Activated T-helper 2 cell treated with anti-CD3 and anti-CD28 coated beads, Interferon-gamma antibody, Interleukin-2, Interleukin-4, amounts not matched to agents 10 μg/mL and 5 μg/mL and 100 μg/mL, durations not matched to agents 14 hours and 24 hours and 36 hours (primary cell): ENCODE results near the gene SUCLG1. TPM values are rescaled to one million over a fixed set of nuclear protein-coding genes. Genes with fewer than 3 reads are reported as not detected.
A peak's percentile ranks its signal among the peaks of the same experiment; 100 is the strongest.
"Not testable (repeated sequence)": the region's sequence is repeated elsewhere in the genome, so short reads cannot be mapped to it uniquely, and the experiment has no call there.

ENCODE experiments used
- DNase-seq: peaks from one replicate; pipeline ENCODE4 v3.0.0; 2021; ENCODE audit warnings: low spot score
- H3K27ac Mint-ChIP-seq: one replicate; pipeline ENCODE4 v1.8.0; 2021; ENCODE audit warnings: mixed read lengths
- H3K27me3 Mint-ChIP-seq: one replicate; pipeline ENCODE4 v1.8.0; 2021; ENCODE audit warnings: low read depth, mixed read lengths
- H3K36me3 Mint-ChIP-seq: one replicate; pipeline ENCODE4 v1.8.0; 2021; ENCODE audit warnings: low read depth, mixed read lengths
- H3K4me1 Mint-ChIP-seq: one replicate; pipeline ENCODE4 v1.8.0; 2021; ENCODE audit warnings: low read depth, mixed read lengths
- H3K4me3 Mint-ChIP-seq: one replicate; pipeline ENCODE4 v1.8.0; 2021; ENCODE audit warnings: low read depth, mild to moderate bottlenecking, moderate library complexity, mixed read lengths
- H3K9me3 Mint-ChIP-seq: one replicate; pipeline ENCODE4 v1.8.0; 2021; ENCODE audit warnings: mixed read lengths
- intact Hi-C: fragments of 100-400 bp; cut with micrococcal nuclease; formaldehyde crosslinking; loops from one replicate; pipeline ENCODE4 v1.15.1; 2023
- total RNA-seq: library from RNA; stranded (reverse); gene quantifications from 2 replicates; pipeline ENCODE4 v1.2.3, GENCODE V29; 2022

SUCLG1 gene
- total RNA-seq, 1 donor from 2014 or later: 65.3 TPM

DNA sequence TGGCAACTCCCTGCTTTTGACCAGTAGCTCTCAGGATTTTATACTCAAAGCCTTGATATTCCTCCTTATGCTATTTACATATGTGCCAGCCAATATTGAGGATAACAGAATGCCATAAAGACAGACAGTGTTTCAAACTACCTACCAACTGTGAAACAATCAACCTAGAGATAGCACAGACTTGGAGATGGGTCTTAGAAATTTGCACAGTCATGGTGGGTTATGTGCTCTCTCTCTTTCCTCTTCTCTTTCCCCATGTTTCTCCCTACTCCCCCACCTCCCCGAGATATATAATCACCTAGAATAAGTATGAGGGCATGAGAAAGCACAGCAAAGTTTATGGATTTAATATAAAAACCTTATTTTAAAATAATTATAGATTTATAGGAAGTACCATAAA, 24.2 kb upstream of the SUCLG1 start:
- no peak for DNase-seq
- no peak overlapping the region for H3K27ac Mint-ChIP-seq
- H3K4me3 Mint-ChIP-seq: no peak overlapping the region
- H3K36me3 Mint-ChIP-seq: no peaks in the 10 kb centered on the region
- intact Hi-C loops: no loop called here
- H3K9me3 Mint-ChIP-seq: no peaks in the 10 kb centered on the region
- H3K27me3 Mint-ChIP-seq: no peaks in the 10 kb centered on the region
- H3K4me1 Mint-ChIP-seq: peaks cover 8% of the 10 kb centered on the region

DNA sequence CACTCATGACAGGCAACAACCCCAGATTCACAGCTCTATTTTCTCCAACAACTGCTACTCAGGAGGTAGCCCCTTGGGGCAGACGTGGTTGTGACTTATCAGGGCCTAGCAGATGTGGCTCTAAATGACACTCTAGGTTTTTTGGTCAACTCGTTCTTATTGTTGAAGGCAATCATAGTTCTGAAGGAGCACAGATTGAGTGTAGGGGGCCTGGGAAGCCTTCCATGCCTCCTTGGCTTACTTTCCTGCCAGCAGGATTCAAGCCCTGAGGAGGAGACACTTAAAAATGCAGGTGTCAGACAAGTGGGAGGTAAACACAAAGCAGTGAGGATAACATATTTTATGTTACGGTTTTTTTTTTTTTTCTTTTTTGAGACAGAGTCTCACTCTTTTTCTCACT, 23.5 kb upstream of the SUCLG1 start:
- Mint-ChIP-seq H3K27ac (no peak overlapping the region), H3K27me3 (no peaks in the 10 kb centered on the region), H3K4me1 (peaks cover 8% of the 10 kb centered on the region), H3K9me3 (no peaks in the 10 kb centered on the region), H3K4me3 (no peak overlapping the region), H3K36me3 (no peaks in the 10 kb centered on the region)
- intact Hi-C loops: no loop called here
- no peak for DNase-seq

DNA sequence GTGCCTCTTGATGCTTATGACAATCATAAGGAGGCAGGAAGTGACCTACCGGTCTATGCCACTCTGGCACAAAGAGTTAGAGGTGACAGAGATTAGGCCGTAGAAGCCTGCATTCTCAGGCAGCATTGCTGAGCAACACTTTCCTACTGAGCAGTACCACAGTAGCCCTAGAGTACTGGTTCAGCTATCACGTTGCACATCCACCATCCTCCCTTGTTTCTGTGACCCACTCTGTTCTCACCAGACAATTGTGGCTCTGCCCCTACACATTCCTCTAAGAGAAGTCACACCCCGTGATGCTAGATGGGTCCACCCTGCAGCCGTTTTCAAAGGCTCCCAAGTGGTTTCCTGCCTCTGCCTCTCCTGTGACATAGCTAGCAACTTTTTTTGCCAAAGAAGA, 22.6 kb upstream of the SUCLG1 start:
- Mint-ChIP-seq H3K4me3 (no peak overlapping the region), H3K27me3 (no peaks in the 10 kb centered on the region), H3K4me1 (peaks cover 8% of the 10 kb centered on the region), H3K9me3 (peaks cover 4% of the 10 kb centered on the region), H3K36me3 (no peaks in the 10 kb centered on the region), H3K27ac (no peak overlapping the region)
- intact Hi-C loops: no loop called here
- DNase-seq: no peak

DNA sequence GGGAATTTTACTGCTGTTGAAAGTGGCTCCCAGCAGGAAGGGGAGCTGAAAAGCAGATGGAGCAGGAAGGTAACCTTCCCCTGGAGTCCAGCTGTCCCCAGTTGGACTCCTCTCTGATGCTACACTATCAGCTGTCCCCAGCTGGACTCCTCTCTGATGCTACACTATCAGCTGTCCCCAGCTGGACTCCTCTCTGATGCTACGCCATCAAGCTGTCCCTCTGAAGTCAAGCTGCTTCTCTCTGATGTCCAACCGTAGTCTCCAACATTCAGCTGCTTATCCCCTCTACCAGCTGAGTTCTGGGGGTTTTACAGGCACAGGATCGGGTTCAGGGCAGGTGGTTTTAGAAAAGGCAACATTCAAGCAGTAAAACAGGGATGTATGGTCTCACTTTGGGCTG, 19.8 kb upstream of the SUCLG1 start:
- peaks cover 8% of the 10 kb centered on the region for H3K4me1 Mint-ChIP-seq
- peaks cover 3% of the 10 kb centered on the region for H3K27me3 Mint-ChIP-seq
- intact Hi-C loops: no loop called here
- no peak overlapping the region for H3K4me3 Mint-ChIP-seq
- no peak overlapping the region for H3K27ac Mint-ChIP-seq
- no peaks in the 10 kb centered on the region for H3K36me3 Mint-ChIP-seq
- H3K9me3 Mint-ChIP-seq: peaks cover 8% of the 10 kb centered on the region
- no peak for DNase-seq

DNA sequence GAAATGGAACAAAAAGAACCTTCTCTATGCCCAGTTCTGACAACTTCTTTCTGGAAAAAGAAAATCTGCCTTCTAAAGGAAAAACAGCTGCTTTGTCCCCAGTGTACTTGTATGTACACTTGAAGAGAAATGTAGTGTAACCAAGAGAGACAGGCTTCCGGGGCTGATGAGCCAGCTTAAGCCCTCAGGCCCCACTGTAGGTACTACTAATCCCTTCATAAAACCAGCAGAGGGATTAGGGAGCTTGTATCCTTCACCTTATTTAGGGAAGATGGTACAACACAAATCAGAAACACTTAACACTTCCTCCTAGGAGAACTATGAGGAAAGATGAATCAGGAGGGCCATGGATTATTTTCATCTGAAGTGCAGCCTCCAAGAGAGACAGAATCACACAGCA, 18.8 kb upstream of the SUCLG1 start:
- H3K27ac Mint-ChIP-seq: no peak overlapping the region
- H3K9me3 Mint-ChIP-seq: peaks cover 8% of the 10 kb centered on the region
- H3K36me3 Mint-ChIP-seq: no peaks in the 10 kb centered on the region
- intact Hi-C loops: no loop called here
- H3K27me3 Mint-ChIP-seq: peaks cover 5% of the 10 kb centered on the region
- H3K4me1 Mint-ChIP-seq: peaks cover 8% of the 10 kb centered on the region
- no peak overlapping the region for H3K4me3 Mint-ChIP-seq
- DNase-seq: no peak

DNA sequence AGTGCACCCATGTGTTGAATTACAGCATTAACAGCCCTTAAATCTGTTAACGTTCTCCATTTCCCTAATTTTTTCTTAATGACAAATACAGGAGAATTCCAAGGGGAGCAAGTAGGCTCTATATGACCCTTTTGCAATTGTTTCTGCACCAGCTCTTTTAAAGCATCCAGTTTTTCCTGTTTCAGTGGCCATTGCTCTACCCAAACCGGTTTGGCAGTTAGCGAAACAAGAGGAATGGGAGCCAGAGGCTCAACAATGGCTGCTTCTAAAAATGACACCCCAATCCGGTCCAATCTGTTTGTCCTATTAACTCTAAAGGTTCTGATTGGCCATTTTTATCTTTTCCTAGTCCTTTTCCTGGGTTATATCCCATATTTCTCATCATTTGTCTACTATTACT, 15.1 kb upstream of the SUCLG1 start:
- Mint-ChIP-seq H3K9me3 (peaks cover 13% of the 10 kb centered on the region), H3K4me1 (no peaks in the 10 kb centered on the region), H3K4me3 (no peak overlapping the region), H3K27ac (no peak overlapping the region), H3K27me3 (peaks cover 5% of the 10 kb centered on the region), H3K36me3 (no peaks in the 10 kb centered on the region)
- intact Hi-C loops: no loop called here
- no peak for DNase-seq

DNA sequence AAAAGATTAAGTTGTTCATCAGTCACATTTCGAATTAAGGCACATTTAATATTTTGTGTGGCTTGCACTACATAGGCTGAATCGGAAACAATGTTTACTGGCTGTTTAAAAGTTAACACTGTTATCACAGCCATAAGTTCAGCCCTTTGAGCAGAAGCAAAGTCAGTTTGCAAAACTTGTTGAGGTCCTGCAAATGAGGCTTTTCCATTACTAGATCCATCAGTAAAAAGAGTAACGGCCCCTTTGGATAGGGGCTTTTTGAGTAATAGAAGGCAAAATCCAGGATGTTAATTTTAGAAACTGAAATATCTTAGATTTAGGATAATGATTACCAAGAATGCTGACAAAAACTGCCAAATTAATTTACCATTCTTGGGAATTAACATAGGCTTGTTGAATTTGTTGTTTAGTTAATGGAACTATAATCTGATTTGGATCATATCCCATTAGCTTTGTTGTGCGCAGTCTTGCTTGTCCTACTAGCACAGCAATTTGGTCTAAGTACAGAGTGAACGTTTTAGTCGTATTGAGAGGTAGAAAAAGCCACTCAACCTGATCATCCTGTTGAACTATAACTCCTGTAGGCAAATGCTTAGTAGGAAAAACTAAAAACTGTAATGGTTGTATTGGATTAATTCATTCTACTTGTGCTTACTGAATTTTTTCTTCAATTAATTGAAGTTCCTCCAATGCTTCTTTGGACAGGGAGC, 13.9 kb upstream of the SUCLG1 start:
- peaks cover 24% of the 10 kb centered on the region for H3K9me3 Mint-ChIP-seq
- no peak overlapping the region for H3K27ac Mint-ChIP-seq
- H3K36me3 Mint-ChIP-seq: no peaks in the 10 kb centered on the region
- DNase-seq: no peak
- H3K4me1 Mint-ChIP-seq: no peaks in the 10 kb centered on the region
- no peak overlapping the region for H3K4me3 Mint-ChIP-seq
- H3K27me3 Mint-ChIP-seq: peaks cover 5% of the 10 kb centered on the region
- intact Hi-C loops: no loop called here

DNA sequence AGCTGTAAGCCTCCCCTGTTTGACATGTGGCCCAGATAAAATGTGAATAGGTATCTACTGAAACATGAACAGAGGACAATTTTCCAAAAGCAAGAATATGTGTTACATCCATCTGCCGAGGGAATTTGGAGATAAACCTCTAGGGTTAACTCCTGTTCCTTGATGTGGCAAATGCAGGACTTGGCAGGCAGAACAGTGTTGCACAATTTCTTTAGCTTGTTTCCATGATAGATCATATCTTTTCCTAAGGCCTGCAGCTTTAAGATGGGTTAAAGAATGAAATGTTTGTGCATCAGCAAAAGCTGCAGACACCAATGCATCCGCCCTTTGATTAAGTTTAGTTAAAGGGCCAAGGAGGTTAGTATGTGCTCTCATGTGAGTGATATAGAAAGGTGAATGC, 13.3 kb upstream of the SUCLG1 start:
- H3K36me3 Mint-ChIP-seq, H3K4me1 Mint-ChIP-seq, H3K4me3 Mint-ChIP-seq, H3K27ac Mint-ChIP-seq, DNase-seq, H3K27me3 Mint-ChIP-seq, intact Hi-C loops: not testable (repeated sequence)
- H3K9me3 Mint-ChIP-seq: peaks cover 25% of the 10 kb centered on the region

DNA sequence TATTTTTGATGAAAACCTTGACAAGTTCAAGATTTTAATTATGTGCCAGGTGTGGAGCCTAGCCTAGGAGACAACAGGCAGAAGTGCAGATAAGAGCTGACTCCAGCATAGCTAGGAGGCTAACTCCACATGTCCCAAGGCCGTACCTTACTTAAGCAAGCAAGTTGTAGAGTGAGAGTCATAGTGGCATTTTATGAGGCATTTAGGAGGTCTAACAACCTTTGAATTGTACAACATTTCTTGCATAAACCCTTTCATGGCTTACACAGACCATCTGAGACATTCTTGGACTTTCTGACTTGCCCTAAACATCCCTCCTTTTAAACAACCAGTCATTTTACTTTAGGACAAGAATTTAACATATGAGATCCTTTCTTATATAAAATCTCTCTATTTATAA, 8.3 kb upstream of the SUCLG1 start:
- no peaks in the 10 kb centered on the region for H3K27me3 Mint-ChIP-seq
- H3K4me1 Mint-ChIP-seq: no peaks in the 10 kb centered on the region
- no peak overlapping the region for H3K27ac Mint-ChIP-seq

DNA sequence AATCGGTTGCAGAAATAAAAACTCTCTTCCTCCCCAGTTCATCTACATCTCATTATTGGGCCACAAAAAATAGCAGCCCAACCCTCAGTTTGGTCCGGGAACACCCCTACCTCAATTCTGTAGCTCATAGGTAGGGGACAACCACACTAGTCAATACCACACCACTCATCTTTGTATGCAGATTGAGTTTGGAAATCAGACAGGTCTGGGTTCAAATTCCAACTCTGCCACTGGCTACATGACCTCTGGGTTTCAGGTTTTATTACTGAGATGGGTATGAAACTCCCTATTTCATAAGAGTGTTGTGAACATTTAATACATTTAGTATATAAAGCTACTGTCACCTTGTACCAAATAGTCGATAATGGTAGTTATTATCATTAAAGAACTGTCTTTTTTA, 2.2 kb upstream of the SUCLG1 start:
- Mint-ChIP-seq H3K27me3 (no peaks in the 10 kb centered on the region), H3K4me3 (no peak overlapping the region), H3K27ac (no peak overlapping the region), H3K4me1 (peaks cover 24% of the 10 kb centered on the region), H3K36me3 (no peaks in the 10 kb centered on the region), H3K9me3 (peaks cover 4% of the 10 kb centered on the region)
- intact Hi-C loops: no loop called here
- DNase-seq: no peak

More for the DNA sequence above, 8.3 kb upstream of the SUCLG1 start:
- no peak overlapping the region for H3K4me3 Mint-ChIP-seq
- peaks cover 30% of the 10 kb centered on the region for H3K9me3 Mint-ChIP-seq
- DNase-seq: no peak
- no peaks in the 10 kb centered on the region for H3K36me3 Mint-ChIP-seq
- intact Hi-C loops: no loop called here

DNA sequence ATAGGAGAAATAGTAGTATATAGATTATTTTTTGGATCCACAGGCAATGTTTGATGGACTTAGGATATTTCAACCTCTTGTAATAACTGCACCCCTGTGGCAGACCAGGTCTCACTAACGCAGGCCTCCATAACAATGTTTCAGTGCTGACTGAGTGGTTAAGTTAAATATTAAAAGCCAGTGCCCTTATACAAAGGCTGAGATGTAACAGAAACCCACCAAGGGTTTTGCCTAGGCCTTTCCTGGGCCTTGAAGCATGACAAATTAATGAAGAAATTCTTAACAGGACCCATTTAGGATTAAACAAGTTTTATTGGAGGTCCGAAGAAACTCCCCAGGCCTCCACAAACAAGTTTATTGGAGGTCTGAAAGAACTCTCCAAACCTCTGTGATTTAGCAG, 1.6 kb upstream of the SUCLG1 start:
- H3K4me3 Mint-ChIP-seq: no peak overlapping the region
- no peak overlapping the region for H3K27ac Mint-ChIP-seq
- H3K9me3 Mint-ChIP-seq: peaks cover 4% of the 10 kb centered on the region
- H3K36me3 Mint-ChIP-seq: peaks cover 4% of the 10 kb centered on the region
- H3K4me1 Mint-ChIP-seq: peaks cover 27% of the 10 kb centered on the region
- DNase-seq: no peak
- no peaks in the 10 kb centered on the region for H3K27me3 Mint-ChIP-seq
- intact Hi-C loops: no loop called here

DNA sequence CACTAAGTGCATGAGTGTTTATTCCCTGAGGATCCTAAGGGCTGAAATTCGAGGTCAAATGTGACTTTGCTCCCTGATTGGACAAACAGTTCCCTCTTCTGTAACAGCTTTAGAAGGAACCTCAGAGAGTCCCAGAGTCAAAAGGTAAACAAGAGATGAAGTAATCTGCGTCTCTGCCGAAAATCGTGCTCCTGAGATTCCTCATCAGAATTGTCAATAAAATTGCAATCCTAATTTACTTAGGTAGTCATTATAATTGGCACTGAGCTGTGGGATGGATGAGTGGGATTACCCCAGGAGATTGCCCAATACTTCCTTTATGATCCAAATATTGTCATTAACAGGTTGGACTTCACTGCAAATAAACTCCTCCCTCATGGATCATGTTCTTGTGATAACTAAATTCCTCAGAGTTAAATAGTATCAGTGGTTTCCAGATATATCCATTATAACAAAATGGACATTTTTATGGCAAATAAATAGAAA, 907 bp upstream of the SUCLG1 start:
- Mint-ChIP-seq H3K27ac (peak overlapping the region; percentile 6), H3K9me3 (peaks cover 3% of the 10 kb centered on the region), H3K36me3 (peaks cover 4% of the 10 kb centered on the region), H3K4me1 (peaks cover 27% of the 10 kb centered on the region), H3K4me3 (peak overlapping the region; percentile 95), H3K27me3 (no peaks in the 10 kb centered on the region)
- DNase-seq: no peak
- intact Hi-C loops: no loop called here

DNA sequence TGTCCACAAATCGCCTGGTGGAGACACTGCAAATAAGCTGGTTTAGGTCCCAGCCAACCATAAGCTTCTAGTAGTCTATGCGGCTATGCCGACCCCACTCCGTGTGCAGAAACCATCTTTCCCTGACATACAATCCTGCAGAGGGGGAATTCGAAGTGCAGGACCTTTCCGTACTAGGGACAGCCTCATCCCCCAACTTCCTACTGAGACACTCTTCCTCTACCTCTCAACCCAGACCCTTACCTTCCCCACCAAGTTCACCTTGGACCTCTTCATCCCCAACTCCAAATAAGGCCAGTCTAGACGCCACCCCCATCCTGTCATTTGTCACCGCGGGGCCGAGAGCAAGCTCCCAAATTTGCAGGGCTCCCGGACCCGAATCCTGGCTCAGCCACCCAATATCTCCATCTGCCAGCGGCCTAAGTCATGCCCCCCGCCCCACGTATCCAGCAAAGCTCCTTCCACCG, 496 bp downstream of the SUCLG1 start:
- H3K36me3 Mint-ChIP-seq: peaks cover 7% of the 10 kb centered on the region
- H3K27ac Mint-ChIP-seq: peak overlapping the region; percentile 82
- no peaks in the 10 kb centered on the region for H3K9me3 Mint-ChIP-seq
- H3K4me3 Mint-ChIP-seq: peak overlapping the region; percentile 95
- peaks cover 33% of the 10 kb centered on the region for H3K4me1 Mint-ChIP-seq
- no peaks in the 10 kb centered on the region for H3K27me3 Mint-ChIP-seq
- no peak for DNase-seq
- intact Hi-C loops: no loop called here
